ENCODE measurements around the gene FANK1.
"Not testable (repeated sequence)": the region's sequence is repeated elsewhere in the genome, so short reads cannot be mapped to it uniquely, and the experiment has no call there.

The FANK1 gene

GRCh38 chr10:125892402-125892801, 4.0 kb upstream of the FANK1 start:
- DNase-seq = not testable (repeated sequence)

GRCh38 chr10:125894176-125894575, 2.2 kb upstream of the FANK1 start:
- not testable (repeated sequence) for DNase-seq

GRCh38 chr10:125895130-125896087, 955 bp upstream of the FANK1 start:
- not testable (repeated sequence) for DNase-seq

GRCh38 chr10:125897317-125897716, 953 bp downstream of the FANK1 start:
- not testable (repeated sequence) for DNase-seq

- DNase-seq = not testable (repeated sequence)
These were observed 4.6 kb downstream of the FANK1 start for GRCh38 chr10:125900963-125901362.

GRCh38 chr10:125903135-125903640, 6.8 kb downstream of the FANK1 start:
- DNase-seq = not testable (repeated sequence)

- DNase-seq = not testable (repeated sequence)
These were observed 9.0 kb downstream of the FANK1 start for GRCh38 chr10:125905069-125905994.

- DNase-seq = not testable (repeated sequence)
These were observed 11.2 kb downstream of the FANK1 start for GRCh38 chr10:125907598-125907997.

- not testable (repeated sequence) for DNase-seq
These were observed 12.4 kb downstream of the FANK1 start for GRCh38 chr10:125908813-125909212.

GRCh38 chr10:125909491-125909890, 13.1 kb downstream of the FANK1 start:
- DNase-seq = not testable (repeated sequence)

GRCh38 chr10:125911145-125911544, 14.8 kb downstream of the FANK1 start:
- DNase-seq = no peak

GRCh38 chr10:125911990-125912389, 15.6 kb downstream of the FANK1 start:
- no peak for DNase-seq

GRCh38 chr10:125913277-125913676, 16.9 kb downstream of the FANK1 start:
- DNase-seq = not testable (repeated sequence)

GRCh38 chr10:125916977-125917376, 20.6 kb downstream of the FANK1 start:
- no peak for DNase-seq

- DNase-seq = not testable (repeated sequence)
These were observed 21.5 kb downstream of the FANK1 start for GRCh38 chr10:125917704-125918361.

- DNase-seq = not testable (repeated sequence)
These were observed 25.4 kb downstream of the FANK1 start for GRCh38 chr10:125921643-125922306.

GRCh38 chr10:125925262-125925834, 29.0 kb downstream of the FANK1 start:
- no peak for DNase-seq

- DNase-seq = no peak
These were observed 29.9 kb downstream of the FANK1 start for GRCh38 chr10:125926247-125926646.

- DNase-seq = not testable (repeated sequence)
These were observed 30.9 kb downstream of the FANK1 start for GRCh38 chr10:125927265-125927664.

GRCh38 chr10:125928928-125929585, 32.7 kb downstream of the FANK1 start:
- DNase-seq = no peak

GRCh38 chr10:125929618-125930017, 33.3 kb downstream of the FANK1 start:
- DNase-seq = no peak

Measured in cerebellar nuclear complex (tissue), 1 donor.